SK-N-SH (cell line): ENCODE data around the gene CEP112. TPM values are rescaled to one million over a fixed set of nuclear protein-coding genes. Genes with fewer than 3 reads are reported as not detected.

ENCODE experiments used
- CTCF ChIA-PET: fragments of 300-600, 350-600 bp; formaldehyde crosslinking; extraction: SDS; loops from one replicate; lab custom pipeline; 2021; lab: Yijun Ruan, JAX
- POLR2A ChIA-PET: fragments of 350-600 bp; sonication (Branson Sonifier 250); formaldehyde crosslinking; extraction: SDS; loops from one replicate; lab custom pipeline; 2020; ENCODE audit warnings: antibody characterized with exemption, inconsistent platforms; lab: Yijun Ruan, JAX
- DNase-seq: peaks from one replicate; pipeline ENCODE4 v3.0.0; 2012
- H2AFZ ChIP-seq: fragments of 200-600 bp; sonication (generic); 2 replicates; pipeline ENCODE4 v1.8.1; 2016; ENCODE audit warnings: antibody characterized with exemption, mild to moderate bottlenecking, low read depth
- H3F3A ChIP-seq: fragments of 200-600 bp; sonication (generic); replicated peaks from 2 replicates; pipeline ENCODE3; 2016; ENCODE audit warnings: antibody characterized with exemption, mild to moderate bottlenecking; ENCODE audit not compliant: insufficient read depth
- H3K27ac ChIP-seq, 2 experiments: fragments of 200-500 bp in 1 of 2; fragments of 200-600 bp in 1 of 2; sonication (Bioruptor generic) in 1 of 2; sonication (generic), shearing (Covaris generic) in 1 of 2; 2 replicates each; pipeline versions ENCODE4 v1.5.1 to v1.6.1; 2014 to 2016; ENCODE audit warnings: low read depth in 2 of 2, inconsistent platforms in 1 of 2, low read length in 1 of 2, mild to moderate bottlenecking in 1 of 2, mixed read lengths in 1 of 2
- H3K27me3 ChIP-seq: fragments of 200-600 bp; sonication (generic), shearing (Covaris generic); 2 replicates; pipeline ENCODE4 v1.6.1; 2016; ENCODE audit warnings: mixed run types; ENCODE audit not compliant: insufficient read depth
- H3K36me3 ChIP-seq, 2 experiments: fragments of 200-500 bp in 1 of 2; fragments of 200-600 bp in 1 of 2; sonication (Bioruptor generic) in 1 of 2; sonication (generic) in 1 of 2; replicated peaks in 1 of 2; 2 replicates each; pipeline versions ENCODE3 to v1.5.1; 2014 to 2016; ENCODE audit warnings: low read length in 1 of 2, mild to moderate bottlenecking in 1 of 2; ENCODE audit not compliant: insufficient read depth in 2 of 2, control insufficient read depth in 1 of 2
- H3K4me1 ChIP-seq, 2 experiments: fragments of 200-500 bp in 1 of 2; fragments of 200-600 bp in 1 of 2; sonication (Bioruptor generic) in 1 of 2; sonication (generic), shearing (Covaris generic) in 1 of 2; 2 replicates each; pipeline versions ENCODE4 v1.5.1 to v1.6.1; 2014 to 2016; ENCODE audit warnings: low read depth in 1 of 2, low read length in 1 of 2, mixed run types in 1 of 2; ENCODE audit not compliant: insufficient read depth in 2 of 2, control insufficient read depth in 1 of 2
- H3K4me2 ChIP-seq: fragments of 200-600 bp; sonication (generic), shearing (Covaris generic); 2 replicates; pipeline ENCODE4 v1.6.1; 2017; ENCODE audit warnings: mixed run types
- H3K4me3 ChIP-seq, 2 experiments: fragments of 200-500 bp in 1 of 2; fragments of 200-600 bp in 1 of 2; sonication (Bioruptor generic) in 1 of 2; sonication (generic), shearing (Covaris generic) in 1 of 2; 2 replicates each; pipeline versions ENCODE4 v1.5.1 to v1.8.1; 2014 to 2016; ENCODE audit warnings: low read depth in 2 of 2, inconsistent platforms in 1 of 2, low read length in 1 of 2, mild to moderate bottlenecking in 1 of 2, mixed read lengths in 1 of 2, moderate library complexity in 1 of 2
- H3K79me2 ChIP-seq: fragments of 200-600 bp; sonication (generic); 2 replicates; pipeline ENCODE4 v1.8.1; 2017; ENCODE audit warnings: mild to moderate bottlenecking; ENCODE audit not compliant: insufficient read depth
- H3K9ac ChIP-seq: fragments of 200-600 bp; sonication (generic); 2 replicates; pipeline ENCODE4 v1.6.1; 2017; ENCODE audit warnings: mixed run types
- H3K9me2 ChIP-seq: fragments of 200-600 bp; sonication (generic); 2 replicates; pipeline ENCODE4 v1.6.1; 2017; ENCODE audit warnings: mixed run types
- H3K9me3 ChIP-seq: fragments of 200-600 bp; sonication (generic); 2 replicates; pipeline ENCODE4 v1.6.1; 2017; ENCODE audit warnings: mixed run types, mild to moderate bottlenecking, moderate library complexity
- H4K20me1 ChIP-seq: fragments of 200-600 bp; sonication (generic); 2 replicates; pipeline ENCODE4 v1.6.1; 2017; ENCODE audit warnings: mild to moderate bottlenecking, mixed run types; ENCODE audit not compliant: insufficient read depth
- FOSL2 ChIP-seq: IDR thresholded peaks from 2 replicates; pipeline ENCODE4 v1.4.0; 2012; ENCODE audit warnings: low read depth, mild to moderate bottlenecking, moderate library complexity, borderline replicate concordance
- FOXJ3 ChIP-seq: sonication (generic); formaldehyde crosslinking; IDR thresholded peaks from 2 replicates; pipeline ENCODE4 v1.5.1; 2020; ENCODE audit warnings: mild to moderate bottlenecking, missing genetic modification reagents
- FOXM1 ChIP-seq: IDR thresholded peaks from 2 replicates; pipeline ENCODE4 v1.4.0; 2012; ENCODE audit warnings: low read depth, mild to moderate bottlenecking
- MXI1 ChIP-seq: IDR thresholded peaks from 2 replicates; pipeline ENCODE4 v1.6.1; 2012; ENCODE audit warnings: mild to moderate bottlenecking, low read depth, low read length, improper control_type of control experiment
- RAD21 ChIP-seq: IDR thresholded peaks from 2 replicates; pipeline ENCODE4 v1.6.1; 2012; ENCODE audit warnings: mild to moderate bottlenecking, low read length
- RFX5 ChIP-seq: IDR thresholded peaks from 2 replicates; pipeline ENCODE4 v1.6.1; 2012; ENCODE audit warnings: mild to moderate bottlenecking, improper control_type of control experiment, low read length
- RXRA ChIP-seq: IDR thresholded peaks from 2 replicates; pipeline ENCODE4 v1.4.0; 2012; ENCODE audit warnings: low read depth, mild to moderate bottlenecking, borderline replicate concordance
- SIN3A ChIP-seq: IDR thresholded peaks from 2 replicates; pipeline ENCODE4 v1.6.1; 2012; ENCODE audit warnings: low read depth, mild to moderate bottlenecking, low read length, moderate library complexity, borderline replicate concordance
- TAF1 ChIP-seq: IDR thresholded peaks from 2 replicates; pipeline ENCODE4 v1.6.1; 2012; ENCODE audit warnings: low read depth, mild to moderate bottlenecking, low read length, moderate library complexity, borderline replicate concordance
- WGBS: methylation state at CpG from one replicate; pipeline ENCODE4 v1.1.6; 2017; ENCODE audit warnings: low lambda C conversion rate; 5-methylcytosine and 5-hydroxymethylcytosine counted together
- polyA plus RNA-seq, 3 experiments: library from polyadenylated mRNA; depleted of rRNA; stranded (reverse); fragments of >200 nt; gene quantifications; 2 replicates each; pipeline ENCODE4 v1.2.3, GENCODE V29; 2012
- TF ChIP-seq, protein P1 (sequence below): IDR thresholded peaks from 2 replicates; pipeline ENCODE4 v1.6.1; 2012; ENCODE audit warnings: mild to moderate bottlenecking, low read depth, low read length, moderate library complexity
- TF ChIP-seq, protein P2 (sequence below): IDR thresholded peaks from 2 replicates; pipeline ENCODE4; 2012
- TF ChIP-seq, protein P3 (sequence below): fragments of 150-350 bp; IDR thresholded peaks from 2 replicates; pipeline ENCODE4 v1.6.1; 2016; ENCODE audit warnings: mild to moderate bottlenecking, low read depth, low read length
- TF ChIP-seq, protein P4 (sequence below): fragments of 150-350 bp; IDR thresholded peaks from 2 replicates; pipeline ENCODE4 v1.6.1; 2017; ENCODE audit warnings: antibody characterized with exemption, low read length, low read depth, borderline replicate concordance

CEP112 gene
- polyA plus RNA-seq, 1 of the 3 experiments (the other 2 are of a cell fraction), result 7.9 TPM

DNA sequence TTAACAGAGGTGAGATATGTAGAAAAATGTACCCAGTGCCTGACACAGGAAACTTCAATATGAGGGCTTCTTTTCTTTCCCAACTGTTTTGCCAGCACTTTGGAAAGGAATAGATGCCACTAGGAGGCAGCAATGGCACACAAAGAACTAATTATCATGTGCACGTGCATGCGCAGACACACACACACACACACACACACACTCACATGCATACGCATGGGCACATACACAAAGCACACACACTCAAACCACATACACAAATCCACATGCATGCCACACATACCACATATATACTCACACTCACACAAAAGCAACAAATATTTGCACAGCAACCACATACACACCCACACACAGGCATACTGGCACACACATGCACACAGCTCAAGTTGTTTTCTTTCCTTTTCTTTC lies 8.8 kb upstream of the CEP112 start (continued):
- no peak for TF ChIP-seq FOXM1
- TF ChIP-seq MXI1, result peak; percentile 96
- TF ChIP-seq, protein P1, sequence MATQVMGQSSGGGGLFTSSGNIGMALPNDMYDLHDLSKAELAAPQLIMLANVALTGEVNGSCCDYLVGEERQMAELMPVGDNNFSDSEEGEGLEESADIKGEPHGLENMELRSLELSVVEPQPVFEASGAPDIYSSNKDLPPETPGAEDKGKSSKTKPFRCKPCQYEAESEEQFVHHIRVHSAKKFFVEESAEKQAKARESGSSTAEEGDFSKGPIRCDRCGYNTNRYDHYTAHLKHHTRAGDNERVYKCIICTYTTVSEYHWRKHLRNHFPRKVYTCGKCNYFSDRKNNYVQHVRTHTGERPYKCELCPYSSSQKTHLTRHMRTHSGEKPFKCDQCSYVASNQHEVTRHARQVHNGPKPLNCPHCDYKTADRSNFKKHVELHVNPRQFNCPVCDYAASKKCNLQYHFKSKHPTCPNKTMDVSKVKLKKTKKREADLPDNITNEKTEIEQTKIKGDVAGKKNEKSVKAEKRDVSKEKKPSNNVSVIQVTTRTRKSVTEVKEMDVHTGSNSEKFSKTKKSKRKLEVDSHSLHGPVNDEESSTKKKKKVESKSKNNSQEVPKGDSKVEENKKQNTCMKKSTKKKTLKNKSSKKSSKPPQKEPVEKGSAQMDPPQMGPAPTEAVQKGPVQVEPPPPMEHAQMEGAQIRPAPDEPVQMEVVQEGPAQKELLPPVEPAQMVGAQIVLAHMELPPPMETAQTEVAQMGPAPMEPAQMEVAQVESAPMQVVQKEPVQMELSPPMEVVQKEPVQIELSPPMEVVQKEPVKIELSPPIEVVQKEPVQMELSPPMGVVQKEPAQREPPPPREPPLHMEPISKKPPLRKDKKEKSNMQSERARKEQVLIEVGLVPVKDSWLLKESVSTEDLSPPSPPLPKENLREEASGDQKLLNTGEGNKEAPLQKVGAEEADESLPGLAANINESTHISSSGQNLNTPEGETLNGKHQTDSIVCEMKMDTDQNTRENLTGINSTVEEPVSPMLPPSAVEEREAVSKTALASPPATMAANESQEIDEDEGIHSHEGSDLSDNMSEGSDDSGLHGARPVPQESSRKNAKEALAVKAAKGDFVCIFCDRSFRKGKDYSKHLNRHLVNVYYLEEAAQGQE, result no peak; the same call in 1 of the 2 replicates
- no peak for TF ChIP-seq SIN3A
- no peak for TF ChIP-seq RXRA
- TF ChIP-seq RFX5, result no peak

DNA sequence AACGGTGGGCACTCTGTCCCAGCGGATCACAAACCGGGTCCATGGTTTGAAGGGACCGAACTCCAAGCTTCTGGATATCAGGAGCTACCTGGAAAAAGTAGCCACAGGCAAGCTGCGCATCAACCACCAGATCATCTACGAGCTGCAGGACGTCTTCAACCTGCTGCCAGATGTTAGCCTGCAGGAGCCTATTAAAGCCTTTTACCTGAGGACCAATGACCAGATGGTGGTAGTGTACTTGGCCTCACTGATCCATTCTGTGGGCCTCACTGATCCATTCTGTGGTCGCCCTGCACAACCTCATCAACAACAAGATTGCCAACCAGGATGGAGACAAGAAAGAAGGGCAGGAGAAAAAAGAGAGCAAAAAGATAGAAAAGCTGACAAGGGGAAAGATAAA lies 6.3 kb upstream of the CEP112 start:
- peaks cover 12% of the 10 kb centered on the region for H3F3A ChIP-seq
- H3K27me3 ChIP-seq, result no peaks in the 10 kb centered on the region
- no peak overlapping the region for H3K27ac ChIP-seq
- H3K4me3 ChIP-seq, result no peak overlapping the region
- no peak for DNase-seq
- TF ChIP-seq RAD21 (no peak), FOXJ3 (CRISPR knock-in tag) (no peak), FOSL2 (no peak), FOXM1 (no peak), RFX5 (no peak), TAF1 (no peak)
- TF ChIP-seq, protein P2, sequence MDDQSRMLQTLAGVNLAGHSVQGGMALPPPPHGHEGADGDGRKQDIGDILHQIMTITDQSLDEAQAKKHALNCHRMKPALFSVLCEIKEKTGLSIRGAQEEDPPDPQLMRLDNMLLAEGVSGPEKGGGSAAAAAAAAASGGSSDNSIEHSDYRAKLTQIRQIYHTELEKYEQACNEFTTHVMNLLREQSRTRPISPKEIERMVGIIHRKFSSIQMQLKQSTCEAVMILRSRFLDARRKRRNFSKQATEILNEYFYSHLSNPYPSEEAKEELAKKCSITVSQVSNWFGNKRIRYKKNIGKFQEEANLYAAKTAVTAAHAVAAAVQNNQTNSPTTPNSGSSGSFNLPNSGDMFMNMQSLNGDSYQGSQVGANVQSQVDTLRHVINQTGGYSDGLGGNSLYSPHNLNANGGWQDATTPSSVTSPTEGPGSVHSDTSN, result no peak
- TF ChIP-seq, protein P1, result no peak
- TF ChIP-seq, protein P3, sequence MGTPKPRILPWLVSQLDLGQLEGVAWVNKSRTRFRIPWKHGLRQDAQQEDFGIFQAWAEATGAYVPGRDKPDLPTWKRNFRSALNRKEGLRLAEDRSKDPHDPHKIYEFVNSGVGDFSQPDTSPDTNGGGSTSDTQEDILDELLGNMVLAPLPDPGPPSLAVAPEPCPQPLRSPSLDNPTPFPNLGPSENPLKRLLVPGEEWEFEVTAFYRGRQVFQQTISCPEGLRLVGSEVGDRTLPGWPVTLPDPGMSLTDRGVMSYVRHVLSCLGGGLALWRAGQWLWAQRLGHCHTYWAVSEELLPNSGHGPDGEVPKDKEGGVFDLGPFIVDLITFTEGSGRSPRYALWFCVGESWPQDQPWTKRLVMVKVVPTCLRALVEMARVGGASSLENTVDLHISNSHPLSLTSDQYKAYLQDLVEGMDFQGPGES, result no peak
- TF ChIP-seq, protein P4, sequence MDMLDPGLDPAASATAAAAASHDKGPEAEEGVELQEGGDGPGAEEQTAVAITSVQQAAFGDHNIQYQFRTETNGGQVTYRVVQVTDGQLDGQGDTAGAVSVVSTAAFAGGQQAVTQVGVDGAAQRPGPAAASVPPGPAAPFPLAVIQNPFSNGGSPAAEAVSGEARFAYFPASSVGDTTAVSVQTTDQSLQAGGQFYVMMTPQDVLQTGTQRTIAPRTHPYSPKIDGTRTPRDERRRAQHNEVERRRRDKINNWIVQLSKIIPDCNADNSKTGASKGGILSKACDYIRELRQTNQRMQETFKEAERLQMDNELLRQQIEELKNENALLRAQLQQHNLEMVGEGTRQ, result no peak
- TF ChIP-seq, all 33 proteins: peak for 0
- POLR2A ChIA-PET, result no interaction called here
- Histone ChIP-seq H3K4me2 (no peak overlapping the region), H2AFZ (no peak overlapping the region), H3K9me3 (no peaks in the 10 kb centered on the region), H3K9me2 (no peaks in the 10 kb centered on the region), H3K36me3 (no peaks in the 10 kb centered on the region), H3K4me1 (peaks cover 0 to 2% of the 10 kb centered on the region in 2 experiments; a peak in 1 of 4 replicates), H4K20me1 (no peaks in the 10 kb centered on the region), H3K9ac (no peak overlapping the region), H3K79me2 (no peaks in the 10 kb centered on the region)
- 92% methylated on average over 7 of the region's 8 CpGs for WGBS
- CTCF ChIA-PET, result interaction anchor here (0.6 to 6.1 kb wide), 3 partner anchors 427 to 1179 kb away, joined by 3 to 71 read pairs (median 6); partner anchors contain the start of gene PITPNC1
